HL-60 (cell line): Measurements from ENCODE around the gene TMEM270.
"Not testable (repeated sequence)": the region's sequence is repeated elsewhere in the genome, so short reads cannot be mapped to it uniquely, and the experiment has no call there.

Source experiments
- DNase-seq, 2 experiments: peaks; one replicate each; pipeline ENCODE4 v3.0.0-alpha.2; 2010 to 2020; ENCODE audit warnings: low read depth in 1 of 2, low spot score in 1 of 2
- H3K27ac ChIP-seq: fragments of 250-450 bp; sonication (Bioruptor Pico); replicated peaks from 2 replicates; pipeline ENCODE4 v1.5.1; 2020; ENCODE audit warnings: mild to moderate bottlenecking, moderate library complexity
- H3K27me3 ChIP-seq: fragments of 250-450 bp; sonication (Bioruptor Pico); 2 replicates; pipeline ENCODE4 v1.5.1; 2021; ENCODE audit warnings: mild to moderate bottlenecking, moderate library complexity; ENCODE audit not compliant: insufficient read depth, poor library complexity, severe bottlenecking
- H3K4me3 ChIP-seq: replicated peaks from 2 replicates; pipeline ENCODE4 v1.5.1; 2011; ENCODE audit warnings: mild to moderate bottlenecking, control low read depth, low read length; ENCODE audit not compliant: insufficient read depth
- GABPA ChIP-seq: IDR thresholded peaks from 2 replicates; pipeline ENCODE4 v1.6.1; 2012; ENCODE audit warnings: low read depth
- POLR2AphosphoS5 ChIP-seq: IDR thresholded peaks from 2 replicates; pipeline ENCODE4 v1.6.1; 2012; ENCODE audit warnings: low read depth
- SPI1 ChIP-seq: IDR thresholded peaks from 2 replicates; pipeline ENCODE4 v1.6.1; 2012; ENCODE audit warnings: low read depth, mild to moderate bottlenecking, borderline replicate concordance
- TF ChIP-seq, protein P1 (sequence below): IDR thresholded peaks from one replicate; pipeline ENCODE4 v1.5.1; 2011; ENCODE audit warnings: low read length, control low read depth, inconsistent platforms; ENCODE audit not compliant: insufficient read depth
- TF ChIP-seq, protein P2 (sequence below): IDR thresholded peaks from 2 replicates; pipeline ENCODE4 v1.6.1; 2012; ENCODE audit warnings: low read depth; ENCODE audit not compliant: insufficient replicate concordance

Gene TMEM270

DNA sequence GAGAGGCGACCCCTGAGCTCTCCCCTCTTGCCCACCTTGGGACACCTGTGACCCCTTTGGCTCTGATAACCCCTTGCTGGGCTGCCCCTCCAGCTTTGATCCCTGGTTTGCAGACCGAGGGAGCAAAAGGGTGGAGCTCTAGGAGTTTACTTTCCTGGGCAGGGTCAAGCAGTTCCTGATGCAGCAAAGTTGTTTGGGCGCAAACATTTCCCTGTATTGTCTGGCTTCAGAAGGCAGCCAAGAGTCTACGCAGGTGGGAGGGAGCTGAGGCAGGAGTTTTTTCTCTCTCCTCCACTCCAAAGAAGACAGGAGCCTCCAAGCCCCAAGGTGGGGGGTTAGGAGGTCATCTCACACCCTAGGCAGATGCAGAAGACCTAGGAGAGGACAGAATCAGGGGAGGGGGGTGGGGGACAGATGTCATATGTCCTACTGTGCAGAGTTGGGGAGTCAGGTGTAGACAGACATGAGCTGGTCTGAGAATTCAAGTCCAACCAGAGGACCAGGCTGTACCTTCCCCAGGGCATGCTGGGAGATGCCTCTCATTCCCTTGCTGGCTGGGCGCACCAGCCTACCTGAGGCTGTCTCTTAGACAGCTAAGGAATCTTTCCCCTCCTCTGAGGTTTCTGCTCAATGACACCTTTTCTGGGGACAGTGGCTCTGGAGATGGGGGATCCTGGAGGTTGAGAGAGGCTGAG is 20.5 kb downstream of the TMEM270 start:
- Histone ChIP-seq H3K4me3 (no peak overlapping the region), H3K27ac (no peak overlapping the region), H3K27me3 (peaks cover 8% of the 10 kb centered on the region)
- DNase-seq, result no peak
- TF ChIP-seq SPI1, result no peak
- TF ChIP-seq, protein P1, sequence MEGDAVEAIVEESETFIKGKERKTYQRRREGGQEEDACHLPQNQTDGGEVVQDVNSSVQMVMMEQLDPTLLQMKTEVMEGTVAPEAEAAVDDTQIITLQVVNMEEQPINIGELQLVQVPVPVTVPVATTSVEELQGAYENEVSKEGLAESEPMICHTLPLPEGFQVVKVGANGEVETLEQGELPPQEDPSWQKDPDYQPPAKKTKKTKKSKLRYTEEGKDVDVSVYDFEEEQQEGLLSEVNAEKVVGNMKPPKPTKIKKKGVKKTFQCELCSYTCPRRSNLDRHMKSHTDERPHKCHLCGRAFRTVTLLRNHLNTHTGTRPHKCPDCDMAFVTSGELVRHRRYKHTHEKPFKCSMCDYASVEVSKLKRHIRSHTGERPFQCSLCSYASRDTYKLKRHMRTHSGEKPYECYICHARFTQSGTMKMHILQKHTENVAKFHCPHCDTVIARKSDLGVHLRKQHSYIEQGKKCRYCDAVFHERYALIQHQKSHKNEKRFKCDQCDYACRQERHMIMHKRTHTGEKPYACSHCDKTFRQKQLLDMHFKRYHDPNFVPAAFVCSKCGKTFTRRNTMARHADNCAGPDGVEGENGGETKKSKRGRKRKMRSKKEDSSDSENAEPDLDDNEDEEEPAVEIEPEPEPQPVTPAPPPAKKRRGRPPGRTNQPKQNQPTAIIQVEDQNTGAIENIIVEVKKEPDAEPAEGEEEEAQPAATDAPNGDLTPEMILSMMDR, result no peak
- TF ChIP-seq GABPA, result no peak
- TF ChIP-seq, protein P2, sequence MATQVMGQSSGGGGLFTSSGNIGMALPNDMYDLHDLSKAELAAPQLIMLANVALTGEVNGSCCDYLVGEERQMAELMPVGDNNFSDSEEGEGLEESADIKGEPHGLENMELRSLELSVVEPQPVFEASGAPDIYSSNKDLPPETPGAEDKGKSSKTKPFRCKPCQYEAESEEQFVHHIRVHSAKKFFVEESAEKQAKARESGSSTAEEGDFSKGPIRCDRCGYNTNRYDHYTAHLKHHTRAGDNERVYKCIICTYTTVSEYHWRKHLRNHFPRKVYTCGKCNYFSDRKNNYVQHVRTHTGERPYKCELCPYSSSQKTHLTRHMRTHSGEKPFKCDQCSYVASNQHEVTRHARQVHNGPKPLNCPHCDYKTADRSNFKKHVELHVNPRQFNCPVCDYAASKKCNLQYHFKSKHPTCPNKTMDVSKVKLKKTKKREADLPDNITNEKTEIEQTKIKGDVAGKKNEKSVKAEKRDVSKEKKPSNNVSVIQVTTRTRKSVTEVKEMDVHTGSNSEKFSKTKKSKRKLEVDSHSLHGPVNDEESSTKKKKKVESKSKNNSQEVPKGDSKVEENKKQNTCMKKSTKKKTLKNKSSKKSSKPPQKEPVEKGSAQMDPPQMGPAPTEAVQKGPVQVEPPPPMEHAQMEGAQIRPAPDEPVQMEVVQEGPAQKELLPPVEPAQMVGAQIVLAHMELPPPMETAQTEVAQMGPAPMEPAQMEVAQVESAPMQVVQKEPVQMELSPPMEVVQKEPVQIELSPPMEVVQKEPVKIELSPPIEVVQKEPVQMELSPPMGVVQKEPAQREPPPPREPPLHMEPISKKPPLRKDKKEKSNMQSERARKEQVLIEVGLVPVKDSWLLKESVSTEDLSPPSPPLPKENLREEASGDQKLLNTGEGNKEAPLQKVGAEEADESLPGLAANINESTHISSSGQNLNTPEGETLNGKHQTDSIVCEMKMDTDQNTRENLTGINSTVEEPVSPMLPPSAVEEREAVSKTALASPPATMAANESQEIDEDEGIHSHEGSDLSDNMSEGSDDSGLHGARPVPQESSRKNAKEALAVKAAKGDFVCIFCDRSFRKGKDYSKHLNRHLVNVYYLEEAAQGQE, result no peak
- TF ChIP-seq POLR2AphosphoS5, result no peak

DNA sequence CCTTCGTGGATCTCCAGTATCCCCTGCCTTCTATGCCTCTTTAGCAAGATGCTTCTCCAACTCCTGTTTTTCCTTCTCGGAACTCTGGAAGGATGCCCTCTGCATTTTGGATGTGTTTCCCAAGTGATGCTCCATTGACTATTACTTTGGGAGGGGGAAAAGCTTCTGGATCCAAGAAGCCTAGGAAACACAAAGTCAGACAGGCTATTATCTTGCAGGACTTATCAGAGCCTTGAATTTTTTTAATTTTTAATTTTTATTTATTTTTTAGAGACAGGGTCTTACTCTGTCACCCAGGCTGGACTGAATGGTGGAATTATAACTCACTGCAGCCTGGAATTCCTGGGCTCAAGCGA is 21.1 kb downstream of the TMEM270 start:
- Histone ChIP-seq H3K4me3 (no peak overlapping the region), H3K27ac (no peak overlapping the region), H3K27me3 (peaks cover 9% of the 10 kb centered on the region)
- TF ChIP-seq GABPA (no peak), POLR2AphosphoS5 (no peak), SPI1 (no peak)
- TF ChIP-seq, protein P2, result no peak
- TF ChIP-seq, protein P1, result no peak
- DNase-seq, result no peak

DNA sequence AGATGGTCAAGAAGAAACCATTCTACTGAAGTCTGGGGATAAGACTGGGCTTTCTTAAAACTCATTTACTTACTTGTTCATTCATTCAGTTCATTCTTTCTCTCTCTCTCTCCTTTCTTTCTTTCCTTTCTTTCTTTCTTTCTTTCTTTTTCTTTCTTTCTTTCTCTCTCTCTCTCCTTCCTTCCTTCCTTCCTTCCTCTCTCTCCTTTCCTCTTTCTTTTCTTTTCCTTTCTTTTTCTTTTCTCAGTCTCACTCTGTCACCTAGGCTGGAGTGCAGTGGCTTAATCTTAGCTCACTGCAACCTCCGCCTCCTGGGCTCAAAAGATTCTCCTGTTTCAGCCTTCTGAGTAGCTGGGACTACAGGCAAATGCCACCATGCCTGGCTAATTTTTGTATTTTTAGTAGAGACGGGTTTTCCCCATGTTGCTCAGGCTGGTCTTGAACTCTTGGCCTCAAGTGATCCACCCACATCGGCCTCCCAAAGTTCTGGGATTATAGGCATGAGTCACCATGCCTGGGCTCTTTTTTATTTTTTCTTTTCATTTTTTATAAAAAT is 24.0 kb downstream of the TMEM270 start:
- not testable (repeated sequence) for H3K27ac ChIP-seq, H3K4me3 ChIP-seq, DNase-seq, H3K27me3 ChIP-seq

DNA sequence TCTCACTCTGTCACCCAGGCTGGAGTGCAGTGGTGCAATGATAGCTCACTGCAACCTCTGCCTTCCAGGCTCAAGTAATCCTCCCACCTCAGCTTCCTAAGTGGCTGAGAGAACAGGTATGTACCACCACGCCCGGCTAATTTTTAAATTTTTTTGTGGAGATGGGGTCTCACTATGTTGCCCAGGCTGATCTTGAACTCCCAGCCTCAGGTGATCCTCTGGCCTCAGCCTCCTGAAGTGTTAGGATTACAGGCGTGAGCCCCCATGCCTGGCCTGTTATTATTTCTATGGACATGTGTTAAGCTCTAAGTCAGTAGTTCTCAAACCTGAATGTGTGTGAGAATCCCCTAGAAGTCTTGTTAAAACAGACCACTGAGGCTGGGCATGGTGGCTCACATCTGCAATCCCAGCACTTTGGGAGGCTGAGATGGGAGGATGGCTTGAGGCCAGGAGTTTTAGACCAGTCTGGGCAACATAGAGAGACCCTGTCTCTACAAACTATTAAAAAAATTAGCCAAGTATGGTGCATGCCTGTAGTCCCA is 24.5 kb downstream of the TMEM270 start:
- no peak overlapping the region for H3K27ac ChIP-seq
- H3K27me3 ChIP-seq, result peaks cover 9% of the 10 kb centered on the region
- DNase-seq, result no peak
- H3K4me3 ChIP-seq, result no peak overlapping the region
- no peak for TF ChIP-seq GABPA
